CD4-positive, alpha-beta T cell treated with Interleukin-1 beta for 1 hour (primary cell): Measurements from ENCODE around the gene CDC42SE1.

Experiments
- DNase-seq, 2 donors: peaks; one replicate each; pipeline ENCODE4 v3.0.0-alpha.2; 2020 to 2022

Gene CDC42SE1

GRCh38 chr1:151008244-151009205 lies 50.9 kb downstream of the CDC42SE1 start, which contains the start of gene PRUNE1:
TSS of gene PRUNE1 (plus strand) at chr1:151008449. CDS start at chr1:151008633, 184 bp downstream.
- DNase-seq, result peak; percentile 98

DNA sequence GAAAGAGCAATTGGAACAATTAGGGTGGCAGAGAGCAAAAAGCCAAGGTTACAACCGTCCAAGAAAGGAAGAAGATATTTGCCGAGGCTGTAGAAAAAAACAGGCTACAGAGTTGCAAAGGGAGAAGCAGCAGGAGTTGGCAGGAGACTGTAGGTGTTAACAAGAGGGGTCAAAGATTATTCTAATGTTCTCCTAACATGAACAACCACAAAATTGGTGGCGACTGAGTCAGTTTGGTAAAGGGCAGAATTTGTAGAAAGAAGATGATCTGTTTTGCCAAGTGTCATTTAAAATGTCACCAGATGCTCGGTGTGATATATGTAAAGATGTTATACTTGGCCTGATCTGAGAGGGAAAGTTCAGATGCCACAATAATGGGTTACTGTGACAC lies 51.6 kb downstream of the CDC42SE1 start:
- no peak for DNase-seq

GRCh38 chr1:151006327-151007052 lies 52.9 kb downstream of the CDC42SE1 start, which contains the start of gene MINDY1:
TSS of gene MINDY1 (minus strand) at chr1:151006902. CDS start at chr1:151002617, 4,285 bp downstream.
- peak; percentile 47 to 59 for DNase-seq

DNA sequence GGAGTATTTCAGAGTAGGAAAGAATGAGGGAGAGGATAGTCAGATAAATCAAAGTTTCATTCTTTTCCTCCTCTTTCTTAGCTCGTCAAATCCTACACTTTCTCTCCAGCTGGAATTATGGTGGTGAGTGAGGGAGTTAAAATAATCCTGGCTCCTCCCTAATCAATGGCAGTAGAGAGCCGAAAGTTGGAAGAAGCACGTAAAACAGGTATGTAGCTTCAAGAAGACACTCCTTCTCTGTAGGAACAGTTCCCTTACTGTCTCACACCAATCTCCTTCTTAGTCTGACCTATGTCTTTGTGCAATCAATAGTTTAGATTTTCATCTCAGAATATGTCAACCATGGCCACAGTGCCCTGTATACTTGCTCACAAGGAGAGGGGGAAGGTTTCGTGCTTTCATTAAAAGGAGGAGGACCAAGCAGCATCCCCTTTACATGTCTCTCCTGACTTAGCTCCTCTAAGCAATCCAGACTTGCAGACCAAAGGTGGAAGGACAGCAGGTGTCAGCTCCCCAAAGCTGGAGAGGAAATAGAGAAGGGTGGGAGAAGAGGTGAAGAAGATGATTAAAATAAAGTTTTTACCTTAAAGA lies 53.6 kb downstream of the CDC42SE1 start:
- no peak for DNase-seq

GRCh38 chr1:151003180-151003579 lies 56.2 kb downstream of the CDC42SE1 start:
- peak in 1 of 2 donors; percentile 32 for DNase-seq

DNA sequence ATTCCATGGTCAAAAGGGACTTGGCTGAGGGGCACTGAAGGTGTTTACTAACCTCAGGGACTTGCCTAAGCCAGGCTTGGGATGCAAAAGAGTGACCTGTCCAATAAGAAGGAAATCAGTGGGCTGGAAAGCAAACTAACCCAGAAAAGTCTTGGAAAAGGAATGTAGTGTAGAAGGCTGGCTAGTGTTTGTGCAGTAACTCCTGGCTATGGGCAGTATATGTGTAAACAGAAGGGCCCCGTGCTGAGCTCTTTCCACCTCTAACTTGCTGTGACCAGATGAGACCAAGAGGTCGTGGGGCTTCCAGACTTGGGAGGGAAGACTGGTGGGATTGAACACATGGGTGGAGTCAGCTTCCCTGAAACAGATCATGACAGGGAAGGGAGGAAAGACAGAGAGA lies 56.8 kb downstream of the CDC42SE1 start:
- no peak for DNase-seq

GRCh38 chr1:151002051-151002450 lies 57.4 kb downstream of the CDC42SE1 start:
- no peak for DNase-seq

GRCh38 chr1:151001602-151002001 lies 57.8 kb downstream of the CDC42SE1 start:
- no peak for DNase-seq
